Measurements from ENCODE around the gene SMOC2.
"Not testable (repeated sequence)": the region's sequence is repeated elsewhere in the genome, so short reads cannot be mapped to it uniquely, and the experiment has no call there.

Gene SMOC2

DNA sequence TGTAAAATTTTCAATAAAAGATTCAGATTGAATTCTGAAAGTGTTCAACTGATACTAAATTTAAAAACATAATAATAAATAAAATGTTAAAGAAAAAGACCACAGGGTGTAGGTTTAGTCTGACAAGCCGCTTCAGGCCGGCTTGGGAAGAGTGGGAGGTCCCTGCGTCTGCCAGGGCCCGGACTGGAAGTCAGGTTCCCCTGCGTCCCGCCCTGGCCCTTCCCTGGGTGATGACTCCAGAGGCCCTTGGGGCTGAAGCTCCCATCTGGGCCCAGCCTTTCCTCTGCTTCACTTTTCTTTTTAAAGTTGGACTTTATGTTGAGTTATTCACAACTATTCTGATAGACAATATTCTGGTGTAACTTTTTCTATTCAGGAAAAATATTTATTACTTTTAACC, 93.3 kb downstream of the SMOC2 start:
- TF ChIP-seq, protein P1, sequence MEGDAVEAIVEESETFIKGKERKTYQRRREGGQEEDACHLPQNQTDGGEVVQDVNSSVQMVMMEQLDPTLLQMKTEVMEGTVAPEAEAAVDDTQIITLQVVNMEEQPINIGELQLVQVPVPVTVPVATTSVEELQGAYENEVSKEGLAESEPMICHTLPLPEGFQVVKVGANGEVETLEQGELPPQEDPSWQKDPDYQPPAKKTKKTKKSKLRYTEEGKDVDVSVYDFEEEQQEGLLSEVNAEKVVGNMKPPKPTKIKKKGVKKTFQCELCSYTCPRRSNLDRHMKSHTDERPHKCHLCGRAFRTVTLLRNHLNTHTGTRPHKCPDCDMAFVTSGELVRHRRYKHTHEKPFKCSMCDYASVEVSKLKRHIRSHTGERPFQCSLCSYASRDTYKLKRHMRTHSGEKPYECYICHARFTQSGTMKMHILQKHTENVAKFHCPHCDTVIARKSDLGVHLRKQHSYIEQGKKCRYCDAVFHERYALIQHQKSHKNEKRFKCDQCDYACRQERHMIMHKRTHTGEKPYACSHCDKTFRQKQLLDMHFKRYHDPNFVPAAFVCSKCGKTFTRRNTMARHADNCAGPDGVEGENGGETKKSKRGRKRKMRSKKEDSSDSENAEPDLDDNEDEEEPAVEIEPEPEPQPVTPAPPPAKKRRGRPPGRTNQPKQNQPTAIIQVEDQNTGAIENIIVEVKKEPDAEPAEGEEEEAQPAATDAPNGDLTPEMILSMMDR (IDR thresholded peaks at IDR 0.05; ENCODE audit: low read length, missing control alignments), result no peak
- no peak overlapping the region for H3K4me3 ChIP-seq (replicated peaks; ENCODE audit: low read depth, low read length)
- no peak for DNase-seq (ENCODE audit: low read depth)

GRCh38 chr6:168535711-168536110, 94.7 kb downstream of the SMOC2 start:
- TF ChIP-seq, protein P1 (IDR thresholded peaks at IDR 0.05; ENCODE audit: low read length, missing control alignments), result no peak
- DNase-seq (ENCODE audit: low read depth), result no peak
- no peak overlapping the region for H3K4me3 ChIP-seq (replicated peaks; ENCODE audit: low read depth, low read length)

GRCh38 chr6:168536196-168536595, 95.2 kb downstream of the SMOC2 start:
- TF ChIP-seq, protein P1 (IDR thresholded peaks at IDR 0.05; ENCODE audit: low read length, missing control alignments), result no peak
- DNase-seq (ENCODE audit: low read depth), result no peak
- H3K4me3 ChIP-seq (replicated peaks; ENCODE audit: low read depth, low read length), result no peak overlapping the region

- TF ChIP-seq, protein P1 (IDR thresholded peaks at IDR 0.05; ENCODE audit: low read length, missing control alignments), result no peak
- H3K4me3 ChIP-seq (replicated peaks; ENCODE audit: low read depth, low read length), result no peak overlapping the region
- no peak for DNase-seq (ENCODE audit: low read depth)
Observed at GRCh38 chr6:168536665-168537539, 95.9 kb downstream of the SMOC2 start.

DNA sequence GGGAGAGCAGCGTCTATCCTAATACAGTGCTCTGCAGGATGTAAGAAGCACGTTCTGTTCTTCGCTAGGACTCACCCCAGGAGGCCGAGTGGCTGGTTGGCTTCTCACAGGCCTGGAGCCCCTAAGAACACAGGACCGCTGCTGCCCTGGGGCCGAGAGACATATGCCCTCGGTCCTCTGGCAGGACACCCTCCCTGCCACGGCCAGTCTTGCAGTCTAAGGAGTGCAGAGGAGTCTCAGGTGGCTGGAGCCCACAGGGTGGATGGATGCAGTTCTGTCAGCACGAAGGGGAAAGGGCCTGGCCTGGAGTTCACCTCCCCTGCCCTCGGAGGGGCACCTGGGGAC, 96.5 kb downstream of the SMOC2 start:
- TF ChIP-seq, protein P1 (IDR thresholded peaks at IDR 0.05; ENCODE audit: low read length, missing control alignments), result no peak
- no peak for DNase-seq (ENCODE audit: low read depth)
- H3K4me3 ChIP-seq (replicated peaks; ENCODE audit: low read depth, low read length), result no peak overlapping the region

DNA sequence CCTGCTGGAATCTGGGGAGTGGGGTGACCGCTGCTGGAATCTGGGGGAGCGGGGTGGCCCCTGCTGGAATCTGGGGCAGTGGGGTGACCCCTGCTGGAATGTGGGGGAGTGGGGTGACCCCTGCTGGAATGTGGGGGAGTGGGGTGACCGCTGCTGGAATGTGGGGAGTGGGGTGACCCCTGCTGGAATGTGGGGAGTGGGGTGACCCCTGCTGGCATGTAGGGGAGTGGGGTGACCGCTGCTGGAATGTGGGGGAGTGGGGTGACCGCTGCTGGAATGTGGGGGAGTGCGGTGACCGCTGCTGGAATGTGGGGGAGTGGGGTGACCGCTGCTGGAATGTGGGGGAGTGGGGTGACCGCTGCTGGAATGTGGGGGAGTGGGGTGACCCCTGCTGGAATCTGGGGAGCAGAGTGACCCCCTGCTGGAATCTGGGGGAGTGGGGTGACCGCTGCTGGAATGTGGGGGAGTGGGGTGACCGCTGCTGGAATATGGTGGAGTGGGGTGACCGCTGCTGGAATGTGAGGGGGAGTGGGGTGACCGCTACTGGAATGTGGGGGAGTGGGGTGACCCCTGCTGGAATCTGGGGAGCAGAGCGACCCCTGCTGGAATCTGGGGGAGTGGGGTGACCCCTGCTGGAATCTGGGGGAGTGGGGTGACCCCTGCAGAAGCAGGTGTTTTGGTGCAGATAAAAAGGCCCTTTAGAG, 97.4 kb downstream of the SMOC2 start:
- H3K4me3 ChIP-seq (replicated peaks; ENCODE audit: low read depth, low read length); DNase-seq (ENCODE audit: low read depth): not testable (repeated sequence)

DNA sequence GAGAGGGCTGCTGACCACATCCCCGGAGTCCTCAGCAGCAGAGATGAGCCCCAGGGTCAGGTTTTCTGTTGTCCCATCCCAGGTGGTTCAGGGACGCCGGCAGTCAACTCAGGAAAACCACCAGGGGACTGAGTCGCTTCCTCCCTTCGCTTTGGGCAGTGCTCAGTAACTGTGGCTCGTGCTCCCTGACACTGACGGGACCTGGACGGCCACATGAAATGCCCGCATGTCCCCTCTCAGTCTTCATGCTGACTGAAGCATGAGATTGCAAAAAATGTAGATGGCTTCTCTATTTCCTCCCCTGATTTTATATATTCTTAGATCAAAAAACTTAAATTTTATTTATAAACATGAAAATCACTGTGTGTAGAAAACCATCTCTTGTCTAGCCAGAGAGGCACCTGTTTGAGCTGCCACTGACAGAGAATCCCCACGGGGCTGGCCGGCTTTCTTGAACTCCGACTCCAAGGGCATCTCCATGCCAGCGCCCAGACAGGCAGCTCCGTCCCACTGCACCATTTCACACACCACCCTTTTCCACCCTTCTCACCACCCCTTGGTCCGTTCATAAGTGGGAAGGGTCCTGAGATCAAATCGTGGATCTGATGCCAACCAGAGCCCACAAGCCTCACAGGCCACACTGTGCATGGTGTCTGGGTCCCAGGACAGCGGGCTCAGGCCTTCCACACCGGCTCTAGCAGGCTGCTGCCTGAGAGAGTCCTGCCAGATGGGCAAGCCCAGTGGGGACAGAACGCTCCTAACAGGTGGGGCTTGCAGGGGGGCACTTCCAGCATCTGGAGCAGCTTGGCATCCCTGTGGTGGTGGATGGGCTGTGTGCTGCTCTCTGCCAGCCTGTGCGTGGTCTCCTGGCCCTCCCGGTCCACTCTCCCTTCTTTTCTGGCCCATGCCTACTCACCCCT, 98.2 kb downstream of the SMOC2 start:
- H3K4me3 ChIP-seq (replicated peaks; ENCODE audit: low read depth, low read length), result no peak overlapping the region
- TF ChIP-seq, protein P1 (IDR thresholded peaks at IDR 0.05; ENCODE audit: low read length, missing control alignments), result no peak
- no peak for DNase-seq (ENCODE audit: low read depth)

Data from fibroblast of pulmonary artery (primary cell).